ENCODE results near the gene CDKN1A.

DNA sequence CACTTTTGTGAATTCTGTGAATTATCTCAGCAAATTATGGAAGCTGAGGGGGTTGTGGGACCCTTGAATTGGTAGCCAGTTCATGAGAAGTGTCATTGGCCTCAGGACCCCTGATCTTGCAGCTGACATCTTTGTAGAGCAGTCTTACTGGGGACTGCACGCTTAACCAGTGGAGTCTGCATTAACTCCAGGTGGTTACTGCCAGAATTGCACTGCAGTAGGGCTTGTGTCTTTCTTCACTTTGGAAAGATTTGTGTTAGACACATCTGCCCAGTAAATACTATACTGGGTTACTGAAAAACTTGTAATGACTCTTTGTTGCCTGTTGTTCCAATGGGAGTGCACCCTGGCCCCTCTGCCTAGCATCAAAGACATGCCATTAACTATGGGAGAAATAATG is 21.2 kb upstream of the CDKN1A start:
- no peak for TF ChIP-seq CTCF (IDR thresholded peaks at IDR 0.05; ENCODE audit: poor library complexity, severe bottlenecking)
- no peak for TF ChIP-seq EZH2 (IDR thresholded peaks at IDR 0.05; ENCODE audit: borderline replicate concordance, insufficient read depth, low read length, poor library complexity, severe bottlenecking)
- TF ChIP-seq, protein P1, sequence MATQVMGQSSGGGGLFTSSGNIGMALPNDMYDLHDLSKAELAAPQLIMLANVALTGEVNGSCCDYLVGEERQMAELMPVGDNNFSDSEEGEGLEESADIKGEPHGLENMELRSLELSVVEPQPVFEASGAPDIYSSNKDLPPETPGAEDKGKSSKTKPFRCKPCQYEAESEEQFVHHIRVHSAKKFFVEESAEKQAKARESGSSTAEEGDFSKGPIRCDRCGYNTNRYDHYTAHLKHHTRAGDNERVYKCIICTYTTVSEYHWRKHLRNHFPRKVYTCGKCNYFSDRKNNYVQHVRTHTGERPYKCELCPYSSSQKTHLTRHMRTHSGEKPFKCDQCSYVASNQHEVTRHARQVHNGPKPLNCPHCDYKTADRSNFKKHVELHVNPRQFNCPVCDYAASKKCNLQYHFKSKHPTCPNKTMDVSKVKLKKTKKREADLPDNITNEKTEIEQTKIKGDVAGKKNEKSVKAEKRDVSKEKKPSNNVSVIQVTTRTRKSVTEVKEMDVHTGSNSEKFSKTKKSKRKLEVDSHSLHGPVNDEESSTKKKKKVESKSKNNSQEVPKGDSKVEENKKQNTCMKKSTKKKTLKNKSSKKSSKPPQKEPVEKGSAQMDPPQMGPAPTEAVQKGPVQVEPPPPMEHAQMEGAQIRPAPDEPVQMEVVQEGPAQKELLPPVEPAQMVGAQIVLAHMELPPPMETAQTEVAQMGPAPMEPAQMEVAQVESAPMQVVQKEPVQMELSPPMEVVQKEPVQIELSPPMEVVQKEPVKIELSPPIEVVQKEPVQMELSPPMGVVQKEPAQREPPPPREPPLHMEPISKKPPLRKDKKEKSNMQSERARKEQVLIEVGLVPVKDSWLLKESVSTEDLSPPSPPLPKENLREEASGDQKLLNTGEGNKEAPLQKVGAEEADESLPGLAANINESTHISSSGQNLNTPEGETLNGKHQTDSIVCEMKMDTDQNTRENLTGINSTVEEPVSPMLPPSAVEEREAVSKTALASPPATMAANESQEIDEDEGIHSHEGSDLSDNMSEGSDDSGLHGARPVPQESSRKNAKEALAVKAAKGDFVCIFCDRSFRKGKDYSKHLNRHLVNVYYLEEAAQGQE (IDR thresholded peaks at IDR 0.05; ENCODE audit: borderline replicate concordance), result no peak
- TF ChIP-seq RAD21 (conservative IDR thresholded peaks at IDR 0.05), result no peak

Measured in neural cell (in vitro differentiated cells).